HTERT RPE-1 (cell line): ENCODE data around the gene FAM3B.

ENCODE experiments used
- in situ Hi-C: fragments of 300-500 bp; cut with MboI; formaldehyde crosslinking; loops from 4 replicates; pipeline ENCODE4 v1.14.3; 2020; ENCODE audit warnings: low sequenced_read_pairs

FAM3B gene

GRCh38 chr21:41367945-41368734 is 51.5 kb downstream of the FAM3B start:
- in situ Hi-C loops: no loop called here

- in situ Hi-C loops: no loop called here
These were observed 52.1 kb downstream of the FAM3B start for GRCh38 chr21:41368735-41369104.

GRCh38 chr21:41369105-41369919 is 52.7 kb downstream of the FAM3B start:
- in situ Hi-C loops: no loop called here

- in situ Hi-C loops: no loop called here
These were observed 53.6 kb downstream of the FAM3B start for GRCh38 chr21:41369920-41370839.

GRCh38 chr21:41370840-41371684 is 54.5 kb downstream of the FAM3B start:
- in situ Hi-C loops: no loop called here

GRCh38 chr21:41371685-41372030 is 55.1 kb downstream of the FAM3B start:
- in situ Hi-C loops: no loop called here

- in situ Hi-C loops: no loop called here
These were observed 56.7 kb downstream of the FAM3B start for GRCh38 chr21:41373253-41373652.

- in situ Hi-C loops: no loop called here
These were observed 57.2 kb downstream of the FAM3B start for GRCh38 chr21:41373763-41374162.

GRCh38 chr21:41374177-41374712 is 57.6 kb downstream of the FAM3B start:
- in situ Hi-C loops: no loop called here

GRCh38 chr21:41374867-41375533 is 58.4 kb downstream of the FAM3B start:
- in situ Hi-C loops: no loop called here

- in situ Hi-C loops: no loop called here
These were observed 59.3 kb downstream of the FAM3B start for GRCh38 chr21:41375875-41376274.

- in situ Hi-C loops: no loop called here
These were observed 61.1 kb downstream of the FAM3B start for GRCh38 chr21:41377715-41378114.

GRCh38 chr21:41378849-41379248 is 62.2 kb downstream of the FAM3B start:
- in situ Hi-C loops: no loop called here

- in situ Hi-C loops: no loop called here
These were observed 63.3 kb downstream of the FAM3B start for GRCh38 chr21:41379901-41380300.

GRCh38 chr21:41381731-41382130 is 65.1 kb downstream of the FAM3B start:
- in situ Hi-C loops: no loop called here

- in situ Hi-C loops: no loop called here
These were observed 70.6 kb downstream of the FAM3B start for GRCh38 chr21:41387042-41387819.

GRCh38 chr21:41387824-41388223 is 71.2 kb downstream of the FAM3B start:
- in situ Hi-C loops: no loop called here

GRCh38 chr21:41388259-41388658 is 71.7 kb downstream of the FAM3B start:
- in situ Hi-C loops: no loop called here
